H1 (cell line): ENCODE measurements around the gene BCL2. TPM values are rescaled to one million over a fixed set of nuclear protein-coding genes. Genes with fewer than 3 reads are reported as not detected.

Source experiments
- BACH1 ChIP-seq: IDR thresholded peaks from 2 replicates; pipeline ENCODE4 v1.6.1; 2012; ENCODE audit warnings: low read length, improper control_type of control experiment
- POLR2A ChIP-seq, 2 experiments: IDR thresholded peaks; 1 replicate in 1 of 2; 2 replicates in 1 of 2; pipeline ENCODE4 v1.6.1; 2011; ENCODE audit warnings: low read depth in 2 of 2, low read length in 2 of 2, mild to moderate bottlenecking in 2 of 2; ENCODE audit errors: control extremely low read depth in 1 of 2
- RAD21 ChIP-seq, 2 experiments: IDR thresholded peaks in 1 of 2; conservative IDR thresholded peaks in 1 of 2; 2 replicates each; pipeline ENCODE4 v1.6.1; 2011; ENCODE audit warnings: low read depth in 2 of 2, low read length in 2 of 2, improper control_type of control experiment in 1 of 2, inconsistent platforms in 1 of 2, mild to moderate bottlenecking in 1 of 2, moderate library complexity in 1 of 2
- polyA plus RNA-seq, 7 experiments: library from polyadenylated mRNA; depleted of rRNA in 3 of 7; stranded (reverse) in 5 of 7; unstranded in 2 of 7; fragments of >200 nt in 5 of 7; fragments of 200-250 nt in 2 of 7; gene quantifications; 1 replicate in 5 of 7; 2 replicates in 1 of 7; 4 replicates in 1 of 7; pipeline versions ENCODE4 v1.2.1 to v1.2.3, GENCODE V29; 2011 to 2013; ENCODE audit warnings: missing spikeins in 2 of 7, mixed read lengths in 2 of 7
- total RNA-seq: library from RNA; stranded (reverse); fragmentation: NEBNext Ultra II Directional; extraction: Animal tissue kit (Norgen Biotek cat#: 25700); gene quantifications from 2 replicates; pipeline ENCODE4 v1.2.1, GENCODE V29; 2021
- TF ChIP-seq, protein P1 (sequence below), 3 experiments: IDR thresholded peaks; 1 replicate in 2 of 3; 2 replicates in 1 of 3; pipeline versions ENCODE4 v1.5.1 to v1.6.1; 2011; ENCODE audit warnings: low read length in 3 of 3, mild to moderate bottlenecking in 3 of 3, inconsistent platforms in 2 of 3, low read depth in 1 of 3, moderate library complexity in 1 of 3; ENCODE audit not compliant: insufficient read depth in 1 of 3; ENCODE audit errors: control extremely low read depth in 1 of 3

The BCL2 gene
- total and polyA plus RNA-seq, 2 of the 8 experiments (the other 6 are each of a cell fraction or from before 2014, with no cell fraction given), result 0.59 to 4.5 TPM

DNA sequence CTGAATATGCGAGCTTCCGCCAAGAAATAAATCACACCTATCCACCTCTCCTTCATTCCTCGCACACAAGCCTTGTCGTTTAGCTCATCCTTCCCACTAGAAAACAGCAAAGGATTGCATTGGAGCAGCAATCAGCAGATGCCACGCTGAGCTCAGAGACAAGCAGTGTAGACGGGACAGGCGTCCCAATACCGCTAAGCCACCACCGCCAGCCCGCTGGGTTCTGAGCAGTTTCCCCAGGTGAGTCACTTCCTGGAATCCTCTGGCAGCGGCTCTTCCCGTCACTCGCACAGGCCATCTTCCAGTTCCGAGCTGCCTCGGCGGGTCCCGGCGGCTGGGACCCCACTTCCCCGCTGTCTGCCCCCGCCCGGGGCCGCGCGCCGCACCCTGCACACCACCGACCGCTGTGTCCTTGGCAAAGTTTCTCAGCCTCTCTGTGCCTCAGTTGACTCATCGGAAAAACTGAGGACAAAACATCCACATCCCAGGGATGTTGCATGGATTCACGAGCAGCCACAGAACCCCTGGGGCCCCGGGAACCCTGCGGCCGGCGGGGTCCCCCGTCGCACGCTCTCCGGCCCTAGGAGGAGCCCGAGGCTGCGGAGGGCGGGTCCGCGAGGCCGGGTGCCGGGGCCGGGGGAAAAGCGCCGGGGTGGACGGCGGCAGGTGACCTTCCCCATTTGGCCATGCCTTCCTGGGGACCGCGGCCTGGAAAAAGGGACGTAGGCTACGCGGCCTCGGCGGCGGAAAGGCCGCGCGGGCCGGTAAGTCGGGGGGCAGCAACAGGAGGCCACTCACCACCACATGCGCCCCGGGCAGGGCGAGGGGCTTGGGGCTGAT, 46.9 kb upstream of the BCL2 start (continued):
- TF ChIP-seq, protein P1, sequence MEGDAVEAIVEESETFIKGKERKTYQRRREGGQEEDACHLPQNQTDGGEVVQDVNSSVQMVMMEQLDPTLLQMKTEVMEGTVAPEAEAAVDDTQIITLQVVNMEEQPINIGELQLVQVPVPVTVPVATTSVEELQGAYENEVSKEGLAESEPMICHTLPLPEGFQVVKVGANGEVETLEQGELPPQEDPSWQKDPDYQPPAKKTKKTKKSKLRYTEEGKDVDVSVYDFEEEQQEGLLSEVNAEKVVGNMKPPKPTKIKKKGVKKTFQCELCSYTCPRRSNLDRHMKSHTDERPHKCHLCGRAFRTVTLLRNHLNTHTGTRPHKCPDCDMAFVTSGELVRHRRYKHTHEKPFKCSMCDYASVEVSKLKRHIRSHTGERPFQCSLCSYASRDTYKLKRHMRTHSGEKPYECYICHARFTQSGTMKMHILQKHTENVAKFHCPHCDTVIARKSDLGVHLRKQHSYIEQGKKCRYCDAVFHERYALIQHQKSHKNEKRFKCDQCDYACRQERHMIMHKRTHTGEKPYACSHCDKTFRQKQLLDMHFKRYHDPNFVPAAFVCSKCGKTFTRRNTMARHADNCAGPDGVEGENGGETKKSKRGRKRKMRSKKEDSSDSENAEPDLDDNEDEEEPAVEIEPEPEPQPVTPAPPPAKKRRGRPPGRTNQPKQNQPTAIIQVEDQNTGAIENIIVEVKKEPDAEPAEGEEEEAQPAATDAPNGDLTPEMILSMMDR (IDR thresholded peaks at IDR 0.05; ENCODE audit: control extremely low read depth in 1 of 3, insufficient read depth in 1 of 3, low read depth in 1 of 3, low read length in 3 of 3), result no peak
- TF ChIP-seq RAD21 (IDR thresholded peaks at IDR 0.05 in 1 of 2, conservative IDR thresholded peaks at IDR 0.05 in 1 of 2; ENCODE audit: low read depth in 2 of 2, low read length in 2 of 2) (no peak), POLR2A (IDR thresholded peaks at IDR 0.05; ENCODE audit: control extremely low read depth in 1 of 2, low read depth in 2 of 2, low read length in 2 of 2) (peak in 1 of 2 experiments; percentile 47; a peak in 1 of 3 replicates), BACH1 (no peak)
